Femur (tissue), 1 donor: ENCODE results near the gene TMEM184B.

Experiments
- DNase-seq: peaks from one replicate; pipeline ENCODE4 v3.0.0-alpha.2; 2017

Gene TMEM184B

DNA sequence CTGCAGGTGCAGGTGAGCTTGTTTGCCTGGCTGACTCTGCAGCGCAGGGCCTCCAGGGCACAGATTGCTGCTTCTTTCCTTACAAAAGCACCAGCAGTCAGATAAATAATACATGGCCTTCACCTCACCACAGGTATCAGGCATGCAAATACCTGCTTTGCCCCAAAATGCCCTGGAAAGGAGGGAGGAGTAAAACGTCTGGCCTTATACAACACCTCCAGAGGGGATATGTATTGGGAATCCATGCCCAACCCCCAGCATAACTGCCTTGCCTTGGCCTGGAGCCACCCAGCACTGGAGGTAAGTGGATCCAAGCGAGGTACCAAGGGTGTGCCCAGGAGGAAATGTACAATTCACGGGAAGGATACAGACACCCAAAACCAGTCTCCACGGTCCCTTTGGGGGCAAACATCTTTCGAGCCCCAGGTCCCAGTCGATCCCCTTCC is 860 bp downstream of the TMEM184B start:
- no peak for DNase-seq

- DNase-seq = no peak
Observed at GRCh38 chr22:38271101-38271500, 1.7 kb downstream of the TMEM184B start.

DNA sequence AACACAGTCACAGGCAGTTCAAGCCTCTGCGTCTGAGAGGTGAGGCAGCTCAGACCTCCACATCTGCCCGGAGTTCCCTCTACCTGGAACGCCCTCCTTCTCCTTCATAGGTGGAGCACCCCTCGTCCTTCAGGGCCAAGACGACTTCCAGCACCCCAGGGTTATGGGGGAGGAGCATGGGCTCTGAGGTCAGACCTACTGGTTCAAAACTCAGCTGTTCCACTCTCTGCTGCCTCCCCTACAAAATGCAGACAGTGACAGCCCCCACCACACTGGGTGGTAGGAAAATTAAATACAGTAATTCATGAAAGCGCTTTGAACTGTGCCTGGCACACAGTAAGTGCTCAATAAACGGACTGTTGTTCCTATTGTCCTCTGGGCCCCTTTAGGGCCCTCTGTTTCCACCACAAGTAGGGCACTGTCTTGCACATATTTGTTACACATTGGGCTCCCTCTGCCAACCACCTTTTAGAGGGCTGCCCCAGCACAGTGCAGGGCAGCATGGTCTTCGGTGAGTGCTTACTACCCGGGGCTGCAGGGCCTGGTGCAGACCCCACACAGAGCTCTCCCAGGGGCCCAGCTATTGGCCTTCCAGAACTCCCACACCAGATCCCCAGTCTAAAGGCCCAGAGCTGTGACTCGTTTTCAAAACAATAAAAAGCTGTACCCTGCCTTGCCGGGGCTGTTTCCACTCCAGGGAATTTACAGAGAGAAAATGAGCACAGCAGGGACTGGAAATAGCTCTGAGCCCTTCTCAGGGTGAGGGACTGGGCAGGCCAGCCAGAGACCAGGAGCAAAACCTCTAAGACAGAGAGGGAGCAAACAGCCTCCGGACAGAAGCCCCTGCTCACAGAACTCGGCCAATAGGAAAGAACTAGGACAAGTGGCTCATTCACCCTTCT is 2.5 kb downstream of the TMEM184B start:
- no peak for DNase-seq

DNA sequence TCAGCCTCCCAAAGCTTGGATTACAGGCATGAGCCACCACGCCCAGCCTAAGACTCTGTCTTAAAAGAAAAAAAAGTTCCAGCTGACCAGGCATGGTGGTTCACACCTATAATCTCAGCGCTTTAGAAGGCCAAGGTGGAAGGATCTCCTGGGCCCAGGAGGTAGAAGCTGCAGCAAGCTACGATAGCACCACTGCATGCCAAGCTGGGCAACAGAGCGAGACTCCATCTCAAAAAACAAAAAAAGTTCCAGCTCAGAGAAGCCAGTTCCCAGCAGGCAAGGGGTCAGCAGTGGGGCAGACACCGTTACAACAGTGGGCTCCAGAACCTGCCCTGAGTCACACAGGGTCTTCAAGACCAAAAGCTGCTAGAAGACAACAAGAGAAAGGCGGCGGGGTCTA is 3.3 kb downstream of the TMEM184B start:
- DNase-seq = no peak

DNA sequence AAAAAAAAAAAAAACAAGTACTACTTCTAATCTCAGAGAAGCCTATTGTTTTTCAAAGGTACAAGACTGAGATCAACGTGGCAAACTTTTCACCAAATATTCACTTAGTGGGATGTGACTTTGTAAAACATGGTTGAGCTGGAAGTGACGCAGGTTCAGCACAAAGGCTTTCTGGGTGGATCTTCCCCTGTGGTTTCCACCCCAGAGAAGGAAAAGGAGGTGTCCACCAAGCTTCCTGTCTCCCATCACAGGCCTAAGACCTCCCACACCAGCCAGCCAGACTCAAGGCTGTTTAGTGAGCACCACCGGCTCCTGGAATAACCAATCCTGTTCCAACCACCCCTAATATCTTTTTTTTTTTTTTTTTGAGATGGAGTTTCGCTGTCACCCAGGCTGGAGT is 5.7 kb downstream of the TMEM184B start:
- DNase-seq = no peak

GRCh38 chr22:38266120-38266519 is 6.7 kb downstream of the TMEM184B start:
- no peak for DNase-seq

DNA sequence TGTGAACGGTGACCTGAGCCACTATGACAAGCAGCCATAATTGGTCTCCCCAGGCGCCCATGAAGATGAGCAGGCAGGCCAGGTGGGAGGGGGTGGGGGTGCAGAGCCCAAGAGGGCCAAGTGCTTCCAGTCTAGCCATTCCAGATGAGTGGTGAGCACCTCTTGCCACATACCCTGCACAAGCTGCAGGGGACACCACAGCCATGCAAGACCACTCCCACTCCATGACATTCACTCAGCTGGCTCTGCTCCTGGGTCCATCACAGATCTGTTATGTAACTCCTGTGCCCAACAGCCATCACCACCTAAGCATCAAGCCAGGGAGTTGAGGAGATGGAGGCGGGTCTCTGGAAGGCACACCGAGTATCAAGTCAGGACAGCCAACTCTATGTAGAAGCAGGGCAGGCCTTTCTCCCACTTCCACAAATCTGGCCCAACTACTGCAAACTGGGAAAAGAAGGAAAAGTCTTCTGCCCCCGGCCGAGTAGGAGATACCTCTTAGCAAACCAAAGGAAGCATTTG is 8.4 kb downstream of the TMEM184B start:
- no peak for DNase-seq

GRCh38 chr22:38262051-38262795 is 10.6 kb downstream of the TMEM184B start:
- no peak for DNase-seq

DNA sequence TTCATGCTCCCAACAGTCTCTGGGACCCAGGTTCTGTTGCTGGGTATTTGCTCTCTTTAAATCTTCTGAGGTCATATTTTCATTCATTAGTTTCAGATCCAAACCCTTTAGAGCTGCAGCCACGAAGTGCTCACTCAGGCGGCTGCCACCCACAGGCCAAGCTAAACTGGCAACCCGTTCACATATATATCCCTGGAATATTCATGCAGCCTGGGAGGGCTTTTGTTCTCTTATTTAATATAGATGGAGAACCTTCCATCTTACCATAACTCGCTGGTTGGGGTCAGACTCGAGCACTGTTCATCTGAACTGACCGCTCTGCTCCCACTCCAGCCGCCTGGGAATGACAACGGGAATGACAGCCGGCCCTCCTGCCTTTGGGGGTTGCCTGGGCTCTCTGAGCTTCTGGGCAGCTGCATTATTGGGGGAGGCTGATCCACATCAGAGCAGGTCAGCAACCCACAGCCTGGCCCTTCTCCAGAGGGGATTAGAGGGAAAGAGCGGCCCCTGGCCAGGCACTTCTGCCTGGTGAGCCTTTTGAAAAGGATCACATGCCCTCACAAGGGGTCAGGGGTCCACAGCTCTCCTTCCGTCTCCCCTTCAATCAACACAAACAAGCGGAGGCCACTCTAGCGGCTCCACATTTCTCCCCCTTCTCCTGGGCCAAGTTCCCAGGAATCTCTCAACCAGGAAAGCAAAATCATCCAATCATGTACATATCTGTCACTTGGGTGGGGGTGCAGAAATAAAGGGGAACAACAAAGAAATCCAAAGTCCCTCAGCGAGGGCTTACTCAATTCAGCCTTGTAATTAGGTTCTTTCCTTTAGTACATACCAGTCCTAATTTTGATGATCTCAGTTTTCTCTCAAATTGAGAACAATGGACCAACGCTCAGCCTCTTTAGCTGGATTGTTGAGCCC is 11.8 kb downstream of the TMEM184B start:
- peak; percentile 62 for DNase-seq

GRCh38 chr22:38259370-38259769 is 13.4 kb downstream of the TMEM184B start:
- no peak for DNase-seq

DNA sequence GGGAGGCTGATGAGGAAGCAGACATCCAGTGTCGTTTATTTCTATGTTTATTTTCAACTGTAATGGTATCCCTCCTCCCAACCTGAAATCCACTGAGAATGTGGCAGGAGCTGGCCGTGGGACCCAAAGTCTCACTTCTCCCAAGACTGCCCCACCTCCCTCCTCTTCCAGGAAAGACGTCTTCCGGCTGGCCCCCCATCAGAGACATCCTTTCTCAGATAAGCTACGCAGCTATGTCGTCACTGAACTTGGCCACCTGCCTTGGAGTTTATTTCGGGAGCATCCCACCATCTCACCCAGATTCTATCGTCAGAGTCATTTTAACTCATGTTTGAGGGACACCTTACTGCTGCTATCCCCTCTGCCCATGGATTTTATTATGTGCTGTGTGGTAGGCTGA is 13.9 kb downstream of the TMEM184B start:
- DNase-seq = peak; percentile 62

DNA sequence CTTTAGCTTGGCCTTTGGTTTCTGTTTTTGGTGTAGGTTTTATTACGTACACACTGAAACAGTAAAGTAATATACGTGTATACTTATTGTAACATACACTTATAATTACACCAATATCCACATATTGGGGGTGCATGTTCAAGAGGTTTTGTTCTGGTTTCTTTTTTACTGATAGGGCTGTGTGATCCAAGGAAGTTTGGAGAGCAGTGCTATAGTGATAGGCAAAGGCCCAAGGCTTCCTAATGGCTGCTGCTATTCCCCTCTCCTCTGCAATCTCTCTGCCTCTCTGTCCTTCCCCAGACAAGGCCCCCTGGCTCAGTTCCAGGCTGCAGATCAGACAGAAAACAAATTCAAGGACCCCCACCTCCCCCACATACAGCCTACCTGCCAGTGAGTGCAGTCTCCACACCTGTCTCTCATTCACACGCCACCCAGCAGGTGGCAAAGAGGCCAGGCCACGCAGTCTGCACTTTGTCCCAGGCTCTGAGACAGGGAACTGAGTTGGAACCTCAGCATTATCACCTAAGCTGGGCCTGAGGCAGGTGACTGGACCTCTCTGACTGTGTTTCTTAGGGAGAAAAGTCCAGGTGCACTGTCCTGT is 15.1 kb downstream of the TMEM184B start:
- DNase-seq = no peak

GRCh38 chr22:38257181-38257580 is 15.6 kb downstream of the TMEM184B start:
- peak; percentile 71 for DNase-seq

- DNase-seq = no peak
Observed at GRCh38 chr22:38255697-38256096, 17.1 kb downstream of the TMEM184B start.

DNA sequence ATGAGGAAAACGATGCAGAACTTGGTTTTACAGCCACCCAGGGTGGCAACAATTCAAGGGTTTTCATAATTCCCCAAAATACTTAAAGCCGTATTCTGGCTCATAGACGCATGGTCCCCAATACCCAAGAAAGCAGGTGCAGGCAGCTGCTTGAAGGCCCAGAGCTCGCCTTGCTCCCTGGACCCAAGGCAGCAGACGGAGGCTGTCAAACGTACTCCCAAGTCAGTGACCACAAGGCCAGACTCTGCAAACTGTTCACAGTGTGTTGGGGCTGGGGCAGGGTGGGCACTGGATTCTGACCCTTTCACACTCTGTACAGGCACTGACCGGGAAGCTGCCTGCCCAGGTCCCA is 21.5 kb downstream of the TMEM184B start:
- no peak for DNase-seq

DNA sequence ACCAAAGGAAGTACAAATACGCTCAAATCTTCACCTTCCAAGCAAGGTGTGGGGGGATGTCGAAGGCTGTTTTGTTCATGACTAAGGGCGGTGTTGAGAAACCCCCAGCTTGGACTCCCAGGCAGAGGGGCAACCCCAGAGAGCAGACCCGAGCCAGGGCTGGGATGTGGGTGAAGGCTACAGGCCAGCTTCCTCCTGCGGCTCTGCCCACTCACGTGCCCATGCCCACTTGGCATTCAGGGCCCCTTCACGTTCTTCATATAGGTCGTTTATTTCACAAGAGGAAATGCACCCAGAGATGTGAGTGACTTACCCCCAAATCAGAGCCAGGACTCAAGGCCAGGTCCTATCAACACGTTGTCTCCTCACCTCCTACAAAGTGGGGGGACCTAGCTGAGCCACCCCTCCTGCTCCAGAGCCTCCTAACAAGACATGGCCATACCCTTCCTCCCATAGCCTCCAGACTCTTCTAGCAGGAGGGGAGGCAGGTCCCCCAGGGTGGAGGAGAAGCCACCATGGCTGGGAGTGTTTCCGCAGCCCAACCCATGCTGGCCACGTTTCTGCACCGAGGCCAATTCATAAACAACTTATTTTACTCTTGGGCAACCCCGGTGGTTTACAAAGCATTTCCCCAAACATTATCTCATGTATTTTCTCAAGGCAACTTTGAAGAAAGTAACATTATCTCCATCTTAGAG is 22.0 kb downstream of the TMEM184B start:
- no peak for DNase-seq

DNA sequence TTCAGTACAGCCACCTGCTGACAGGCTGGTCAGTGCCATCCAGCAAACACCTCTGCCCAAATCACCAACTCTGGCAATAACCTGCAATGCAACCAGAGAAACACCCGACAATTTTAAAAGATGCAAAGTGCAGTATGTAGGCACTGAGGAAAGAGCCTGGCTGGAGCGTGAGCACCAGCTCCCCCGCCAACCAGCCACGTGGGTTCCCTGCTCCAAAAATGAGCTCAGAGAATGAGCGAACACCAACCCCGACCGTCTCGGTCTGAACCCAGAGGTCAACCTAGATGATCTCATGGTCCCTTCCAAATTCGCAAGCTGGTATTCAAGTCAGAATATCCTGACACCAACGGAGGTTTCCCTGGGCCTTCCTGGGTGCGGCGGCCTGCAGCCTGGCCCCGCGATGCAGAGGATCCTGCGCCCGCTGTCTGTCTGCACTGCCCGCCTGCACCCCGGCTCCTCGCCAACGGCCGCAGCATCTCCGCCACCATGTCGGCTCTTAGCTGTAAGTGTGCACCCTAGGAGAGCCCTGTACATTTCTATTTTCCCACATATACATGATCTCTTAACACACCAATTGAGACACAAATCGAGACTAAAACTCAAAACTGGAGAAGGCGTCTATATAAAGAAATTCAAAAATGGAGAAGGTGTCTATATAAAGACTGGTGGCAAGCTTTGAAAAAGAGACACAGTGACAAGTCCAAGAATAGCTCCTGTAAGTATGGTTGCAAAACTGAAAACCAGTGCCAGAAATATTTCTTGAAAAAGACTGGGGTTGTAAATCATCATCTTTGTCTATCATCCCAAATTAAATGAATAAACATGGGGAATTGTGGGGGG is 22.8 kb downstream of the TMEM184B start:
- DNase-seq = no peak

DNA sequence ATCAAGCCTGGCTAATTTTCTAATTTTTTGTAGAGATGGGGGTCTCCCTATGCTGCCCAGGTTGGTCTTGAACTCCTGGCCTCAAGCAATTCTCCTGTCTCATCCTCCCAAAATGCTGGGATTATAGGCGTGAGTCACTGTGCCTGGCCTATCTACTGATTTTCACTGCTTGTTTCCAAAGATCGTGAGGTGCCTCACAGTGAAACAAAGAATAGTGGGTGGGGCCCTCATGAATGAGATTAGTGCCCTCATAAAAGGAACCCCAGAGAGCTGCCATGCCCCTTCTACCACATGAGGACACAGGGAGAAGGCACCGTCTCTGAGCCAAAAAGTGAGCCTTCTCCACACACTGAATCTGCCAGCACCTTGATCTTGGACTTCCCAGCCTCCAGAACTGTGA is 23.5 kb downstream of the TMEM184B start:
- DNase-seq = no peak

GRCh38 chr22:38248280-38248679 is 24.5 kb downstream of the TMEM184B start:
- no peak for DNase-seq

- no peak for DNase-seq
Observed at GRCh38 chr22:38247713-38248112, 25.1 kb downstream of the TMEM184B start.

DNA sequence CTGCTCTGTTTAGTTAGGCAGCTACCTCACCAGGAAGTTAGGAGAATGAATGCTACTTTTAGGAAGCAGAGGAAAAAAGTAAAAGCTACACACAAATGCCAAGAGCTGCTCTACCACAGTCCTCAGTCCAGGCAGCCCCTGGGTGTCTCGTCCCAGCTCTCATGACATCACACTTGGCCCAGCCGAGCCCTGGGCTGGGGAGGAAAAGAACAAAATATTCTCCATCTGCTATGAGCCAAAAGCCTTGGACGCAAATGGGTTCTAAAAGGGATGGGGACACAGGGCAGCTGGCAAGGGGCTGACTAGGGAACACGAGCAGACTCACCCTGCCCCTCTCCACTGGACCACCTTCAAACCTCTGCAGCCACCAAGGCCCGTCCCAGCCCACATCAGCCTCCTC is 26.1 kb downstream of the TMEM184B start:
- peak; percentile 83 for DNase-seq
